ENCODE results near the gene H6PD.
A peak's percentile ranks its signal among the peaks of the same experiment; 100 is the strongest.

Gene H6PD

DNA sequence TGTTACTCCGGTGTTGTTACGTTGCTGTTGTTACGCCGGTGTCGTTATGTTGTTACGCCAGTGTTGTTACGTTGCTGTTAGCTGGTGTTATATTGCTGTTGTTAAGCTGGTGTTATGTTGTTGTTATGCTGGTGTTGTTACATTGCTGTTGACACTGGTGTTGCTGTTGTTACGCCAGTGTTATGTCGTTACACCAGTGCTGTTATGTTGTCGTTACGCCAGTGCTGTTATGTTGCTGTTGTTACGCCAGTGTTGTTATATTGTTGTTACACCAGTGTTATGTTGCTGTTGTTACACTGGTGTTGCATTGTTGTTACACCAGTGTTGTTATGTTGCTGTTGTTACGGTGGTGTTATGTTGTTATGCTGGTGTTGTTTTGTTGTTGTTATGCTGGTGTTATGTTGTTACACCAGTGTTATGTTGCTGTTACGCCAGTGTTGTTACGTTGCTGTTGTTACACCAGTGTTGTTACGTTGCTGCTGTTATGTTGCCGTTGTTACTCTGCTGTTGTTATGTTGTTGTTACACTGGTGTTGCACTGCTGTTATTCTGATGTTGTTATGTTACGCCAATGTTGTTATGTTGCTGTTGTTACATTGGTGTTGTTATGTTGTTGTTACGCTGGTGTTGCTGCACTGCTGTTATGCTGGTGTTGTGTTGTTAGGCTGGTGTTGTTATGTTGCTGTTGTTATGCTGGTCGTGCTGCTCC, 25.6 kb downstream of the H6PD start:
- no peak for DNase-seq

DNA sequence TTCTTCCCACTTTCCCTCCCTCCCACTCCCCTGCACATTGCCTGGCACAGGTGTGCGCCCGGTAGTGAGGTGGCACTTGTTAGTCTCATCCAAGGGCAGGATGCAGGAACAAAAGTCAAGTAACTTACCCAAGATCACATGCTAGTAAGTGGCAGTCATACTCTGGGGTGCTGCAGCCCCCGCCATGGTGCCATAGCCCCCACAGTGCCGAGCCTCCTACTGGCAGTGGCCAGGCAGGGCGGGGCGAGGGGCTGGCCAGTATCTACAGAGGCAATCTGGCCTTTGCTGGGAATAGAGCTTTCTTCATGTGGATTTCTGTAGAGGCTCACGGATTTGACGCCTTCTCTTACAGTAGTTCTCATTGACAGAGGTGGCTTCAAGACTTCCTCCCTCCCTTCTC, 26.9 kb downstream of the H6PD start:
- no peak for DNase-seq

DNA sequence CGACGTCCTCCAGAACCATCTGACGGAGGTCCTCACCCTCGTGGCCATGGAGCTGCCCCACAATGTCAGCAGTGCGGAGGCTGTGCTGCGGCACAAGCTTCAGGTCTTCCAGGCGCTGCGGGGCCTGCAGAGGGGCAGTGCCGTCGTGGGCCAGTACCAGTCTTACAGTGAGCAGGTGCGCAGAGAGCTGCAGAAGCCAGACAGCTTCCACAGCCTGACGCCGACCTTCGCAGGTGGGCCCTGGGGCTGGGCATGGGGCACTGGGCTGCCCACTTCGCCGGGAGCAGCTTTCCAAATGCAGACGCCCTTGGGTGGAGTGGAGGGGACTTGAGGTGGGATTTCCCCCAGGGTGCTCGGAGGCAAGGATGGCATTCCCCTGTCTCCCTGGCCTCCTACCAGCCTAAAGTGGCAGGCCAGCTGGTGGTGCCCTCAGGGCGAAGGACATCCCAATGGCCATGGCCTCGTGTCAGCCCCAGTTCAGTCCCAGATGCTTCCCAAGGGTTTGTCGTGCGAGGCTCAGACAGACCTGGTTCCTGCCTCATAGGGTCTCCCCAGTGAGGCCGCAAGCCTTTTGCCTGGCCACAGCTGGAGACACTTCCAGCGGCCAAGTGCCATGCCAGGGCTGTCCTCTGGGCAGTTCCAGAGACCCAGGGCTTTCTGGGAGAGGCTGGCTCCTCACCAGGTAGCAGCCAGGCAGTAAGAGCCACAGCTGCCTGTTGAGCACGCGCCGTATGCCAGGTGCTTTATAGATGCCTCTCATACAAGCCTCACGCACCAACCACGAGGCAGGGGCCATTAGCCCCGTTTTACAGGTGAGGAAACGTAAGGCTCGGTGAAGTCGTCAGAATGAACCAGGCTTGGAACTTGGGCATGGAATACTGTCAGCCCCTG, 27.8 kb downstream of the H6PD start:
- DNase-seq = no peak

DNA sequence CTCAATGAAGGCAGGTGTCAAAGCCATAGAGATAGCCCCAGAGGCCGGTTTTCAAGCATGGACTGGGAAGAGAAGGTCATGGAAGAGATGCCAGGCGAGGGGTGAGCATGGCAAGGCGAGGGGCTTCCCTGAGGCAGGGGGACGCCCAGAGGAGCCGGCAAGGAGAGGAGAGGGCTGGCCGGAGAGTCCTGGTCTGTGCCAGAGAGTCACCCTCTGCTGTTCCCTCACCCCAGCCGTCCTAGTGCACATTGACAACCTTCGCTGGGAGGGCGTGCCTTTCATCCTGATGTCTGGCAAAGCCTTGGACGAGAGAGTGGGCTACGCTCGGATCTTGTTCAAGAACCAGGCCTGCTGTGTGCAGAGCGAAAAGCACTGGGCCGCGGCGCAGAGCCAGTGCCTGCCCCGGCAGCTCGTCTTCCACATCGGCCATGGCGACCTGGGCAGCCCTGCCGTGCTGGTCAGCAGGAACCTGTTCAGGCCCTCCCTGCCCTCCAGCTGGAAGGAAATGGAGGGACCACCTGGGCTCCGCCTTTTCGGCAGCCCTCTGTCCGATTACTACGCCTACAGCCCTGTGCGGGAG, 28.8 kb downstream of the H6PD start:
- no peak for DNase-seq

DNA sequence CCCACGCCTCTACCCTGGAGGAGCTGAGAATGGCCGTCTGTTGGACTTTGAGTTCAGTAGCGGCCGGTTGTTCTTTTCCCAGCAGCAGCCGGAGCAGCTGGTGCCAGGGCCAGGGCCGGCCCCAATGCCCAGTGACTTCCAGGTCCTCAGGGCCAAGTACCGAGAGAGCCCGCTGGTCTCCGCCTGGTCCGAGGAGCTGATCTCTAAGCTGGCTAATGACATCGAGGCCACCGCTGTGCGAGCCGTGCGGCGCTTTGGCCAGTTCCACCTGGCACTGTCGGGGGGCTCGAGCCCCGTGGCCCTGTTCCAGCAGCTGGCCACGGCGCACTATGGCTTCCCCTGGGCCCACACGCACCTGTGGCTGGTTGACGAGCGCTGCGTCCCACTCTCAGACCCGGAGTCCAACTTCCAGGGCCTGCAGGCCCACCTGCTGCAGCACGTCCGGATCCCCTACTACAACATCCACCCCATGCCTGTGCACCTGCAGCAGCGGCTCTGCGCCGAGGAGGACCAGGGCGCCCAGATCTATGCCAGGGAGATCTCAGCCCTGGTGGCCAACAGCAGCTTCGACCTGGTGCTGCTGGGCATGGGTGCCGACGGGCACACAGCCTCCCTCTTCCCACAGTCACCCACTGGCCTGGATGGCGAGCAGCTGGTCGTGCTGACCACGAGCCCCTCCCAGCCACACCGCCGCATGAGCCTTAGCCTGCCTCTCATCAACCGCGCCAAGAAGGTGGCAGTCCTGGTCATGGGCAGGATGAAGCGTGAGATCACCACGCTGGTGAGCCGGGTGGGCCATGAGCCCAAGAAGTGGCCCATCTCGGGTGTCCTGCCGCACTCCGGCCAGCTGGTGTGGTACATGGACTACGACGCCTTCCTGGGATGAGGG, 29.7 kb downstream of the H6PD start:
- no peak for DNase-seq

DNA sequence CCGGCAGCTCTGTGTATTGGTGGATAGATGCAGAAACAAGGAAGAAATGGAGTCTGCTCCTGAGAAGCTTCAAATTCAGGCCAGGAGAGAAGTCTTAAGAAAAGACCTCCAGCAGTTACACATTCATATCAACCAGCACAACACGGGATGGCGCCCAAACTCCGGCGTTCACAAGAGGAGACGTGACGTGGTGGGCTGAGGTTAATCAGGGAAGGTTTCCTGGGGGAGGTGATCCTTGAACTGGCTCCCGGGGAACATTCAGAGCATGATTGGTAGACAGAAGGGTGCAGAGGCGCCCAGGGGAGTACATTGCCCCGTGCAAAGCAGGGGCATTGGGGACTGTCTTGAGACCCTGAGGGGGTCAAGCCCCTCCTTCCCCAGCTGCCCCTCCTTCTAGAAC, 30.5 kb downstream of the H6PD start:
- DNase-seq = no peak

DNA sequence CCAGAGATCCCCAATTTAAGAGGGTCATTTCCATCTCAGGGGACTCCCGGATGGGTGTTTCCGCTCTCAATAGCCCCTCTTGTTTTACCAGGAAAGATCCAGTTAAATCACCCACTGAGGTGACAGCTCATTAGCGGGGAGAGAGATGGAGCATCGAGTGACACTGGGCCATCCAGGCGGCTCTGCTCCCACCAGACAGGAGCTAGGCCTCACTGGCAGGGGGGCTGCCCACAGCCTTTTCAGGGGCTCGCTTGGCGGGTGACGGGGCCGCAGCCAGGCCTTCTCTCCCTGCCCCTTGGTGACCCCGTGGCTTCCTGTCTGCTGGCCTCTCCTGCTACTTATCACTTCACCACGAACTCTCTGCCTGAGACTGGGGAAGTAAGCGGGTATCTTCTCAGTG, 31.4 kb downstream of the H6PD start:
- DNase-seq = no peak

DNA sequence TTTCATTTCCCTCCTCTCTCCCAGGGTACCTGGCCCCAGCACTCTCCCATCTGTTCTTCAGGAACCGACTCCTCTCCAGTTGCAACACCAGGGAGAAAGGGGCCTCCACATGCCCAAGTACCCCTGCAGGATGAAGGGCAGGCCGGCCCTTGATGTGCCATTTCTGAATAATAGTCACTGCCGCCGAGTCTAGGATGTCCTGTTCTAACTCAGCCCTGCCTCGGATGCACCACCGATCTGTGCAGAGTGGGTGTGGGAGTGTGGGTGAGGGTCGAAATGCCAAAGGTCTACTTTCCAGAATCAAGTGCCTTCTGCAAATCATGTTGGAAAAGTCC, 32.7 kb downstream of the H6PD start:
- no peak for DNase-seq

DNA sequence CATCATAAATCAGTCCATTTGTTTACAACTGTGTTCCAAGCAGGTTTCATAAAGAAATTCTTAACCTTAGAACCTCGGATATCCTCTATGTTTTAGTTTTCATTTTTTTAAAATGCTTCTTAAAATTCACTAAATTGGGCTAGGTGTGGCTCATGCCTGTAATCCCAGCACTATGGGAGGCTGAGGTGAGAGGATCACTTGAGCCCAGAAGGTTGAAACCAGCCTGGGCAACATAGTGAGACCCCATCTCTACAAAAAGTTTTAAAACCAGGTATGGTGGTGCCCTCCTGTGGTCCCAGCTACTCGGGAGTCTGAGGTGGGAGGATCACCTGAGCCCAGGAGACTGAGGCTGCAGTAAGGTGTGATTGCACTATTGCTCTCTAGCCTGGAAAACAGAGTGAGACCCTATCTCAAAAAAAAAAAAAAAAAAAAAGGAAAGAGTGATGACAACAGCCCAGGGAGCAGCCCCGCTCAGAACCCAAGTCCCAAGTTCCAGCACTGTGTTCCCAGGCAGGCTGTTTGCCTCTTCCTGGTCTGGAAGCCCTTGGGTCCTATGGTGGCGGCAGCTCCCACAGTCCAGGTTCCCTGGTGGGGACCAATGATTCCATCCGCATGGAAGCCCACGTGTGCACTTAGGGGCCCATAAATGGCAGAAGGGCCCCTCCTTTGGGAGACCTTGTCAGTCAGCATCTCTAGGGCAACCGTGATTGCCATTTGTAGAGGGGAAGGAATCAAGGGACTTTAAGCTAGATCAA, 33.4 kb downstream of the H6PD start:
- no peak for DNase-seq

DNA sequence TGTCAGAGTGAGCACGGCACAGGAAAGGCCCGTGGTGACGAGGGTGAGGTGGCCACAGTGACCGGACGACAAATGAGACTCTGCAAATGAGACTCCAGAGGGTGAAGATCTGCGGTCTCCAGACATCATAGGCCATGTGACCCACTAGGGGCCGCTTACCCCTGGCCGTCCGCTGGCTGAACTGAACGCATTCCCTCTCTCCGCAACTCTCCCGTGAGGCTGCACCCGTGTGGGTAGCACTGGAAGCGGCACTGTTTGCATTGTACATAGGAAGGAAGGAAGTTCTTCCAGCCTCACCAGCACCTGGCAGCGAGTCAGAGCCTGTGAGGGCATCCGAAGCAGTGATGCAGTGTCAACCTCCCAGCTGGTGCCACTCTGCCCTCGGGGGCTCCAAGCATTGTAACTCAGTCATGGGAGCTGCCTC, 34.5 kb downstream of the H6PD start:
- no peak for DNase-seq

DNA sequence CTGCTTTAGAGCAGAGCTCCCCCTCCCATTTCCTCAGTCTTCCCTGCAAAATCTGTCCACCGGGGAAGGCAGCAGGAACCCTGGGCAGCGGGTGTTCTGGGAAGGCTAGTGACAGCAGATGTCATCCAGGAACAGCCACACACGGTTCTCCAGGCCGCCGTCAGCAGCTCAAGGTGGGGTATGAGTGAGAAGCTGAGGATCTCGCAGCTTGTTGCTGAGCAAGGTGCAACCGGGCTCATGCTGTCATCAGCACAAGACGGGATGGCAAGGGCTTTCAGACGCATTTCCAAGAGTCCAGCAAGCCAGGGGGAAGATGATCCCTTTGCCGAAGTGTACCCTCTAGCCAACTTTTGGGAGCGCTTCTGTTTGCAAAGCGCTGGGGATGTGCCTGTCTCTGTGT, 35.1 kb downstream of the H6PD start:
- DNase-seq = no peak

DNA sequence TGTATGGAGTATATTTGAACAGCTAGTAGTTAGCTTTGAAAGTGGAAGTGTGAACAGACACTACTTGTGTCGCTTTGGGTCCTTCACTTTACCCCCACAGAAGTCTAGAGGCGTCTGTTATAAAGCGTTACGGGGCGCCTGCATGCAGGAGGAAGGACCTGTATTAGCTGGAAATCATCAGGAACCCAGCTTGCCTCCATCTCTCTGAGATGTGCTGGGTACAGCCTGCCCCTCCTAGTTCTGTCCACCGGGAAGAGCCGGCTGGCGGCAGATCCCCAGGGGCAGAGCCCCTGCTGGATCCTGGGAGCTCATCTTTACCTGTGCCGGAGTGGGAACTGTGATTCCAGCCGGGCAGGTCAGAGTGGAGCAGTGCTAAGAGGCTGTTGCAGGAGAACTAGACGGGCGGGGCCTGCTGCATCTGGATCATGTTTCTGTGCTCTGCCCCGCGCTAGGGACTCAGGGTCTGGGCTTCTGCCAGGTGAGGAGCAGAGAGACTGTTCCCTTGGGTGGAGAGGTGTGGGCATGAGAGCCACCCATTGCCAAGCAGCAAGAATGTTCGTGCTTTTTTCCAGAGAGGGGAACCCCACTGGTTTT, 35.8 kb downstream of the H6PD start:
- no peak for DNase-seq

DNA sequence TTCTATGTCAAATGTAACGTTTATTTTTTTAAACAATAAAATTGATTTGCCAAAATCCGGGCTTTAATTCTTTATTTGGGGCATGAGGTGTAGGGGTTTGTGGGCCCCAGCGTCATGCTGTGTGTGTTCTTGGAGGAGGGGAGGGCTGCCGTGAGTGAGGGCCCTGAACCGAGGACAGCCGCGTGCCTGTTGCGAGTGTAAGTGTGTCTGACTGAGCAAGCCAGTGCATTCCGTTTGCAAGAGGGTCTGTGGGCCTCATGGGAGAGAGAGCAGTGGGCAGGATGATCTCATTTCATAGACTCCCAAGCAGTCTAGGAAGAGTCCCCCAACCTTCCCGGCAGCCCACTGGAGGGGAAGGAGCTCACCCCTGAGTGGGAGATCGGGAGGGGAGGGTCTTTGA, 36.7 kb downstream of the H6PD start:
- DNase-seq = no peak

DNA sequence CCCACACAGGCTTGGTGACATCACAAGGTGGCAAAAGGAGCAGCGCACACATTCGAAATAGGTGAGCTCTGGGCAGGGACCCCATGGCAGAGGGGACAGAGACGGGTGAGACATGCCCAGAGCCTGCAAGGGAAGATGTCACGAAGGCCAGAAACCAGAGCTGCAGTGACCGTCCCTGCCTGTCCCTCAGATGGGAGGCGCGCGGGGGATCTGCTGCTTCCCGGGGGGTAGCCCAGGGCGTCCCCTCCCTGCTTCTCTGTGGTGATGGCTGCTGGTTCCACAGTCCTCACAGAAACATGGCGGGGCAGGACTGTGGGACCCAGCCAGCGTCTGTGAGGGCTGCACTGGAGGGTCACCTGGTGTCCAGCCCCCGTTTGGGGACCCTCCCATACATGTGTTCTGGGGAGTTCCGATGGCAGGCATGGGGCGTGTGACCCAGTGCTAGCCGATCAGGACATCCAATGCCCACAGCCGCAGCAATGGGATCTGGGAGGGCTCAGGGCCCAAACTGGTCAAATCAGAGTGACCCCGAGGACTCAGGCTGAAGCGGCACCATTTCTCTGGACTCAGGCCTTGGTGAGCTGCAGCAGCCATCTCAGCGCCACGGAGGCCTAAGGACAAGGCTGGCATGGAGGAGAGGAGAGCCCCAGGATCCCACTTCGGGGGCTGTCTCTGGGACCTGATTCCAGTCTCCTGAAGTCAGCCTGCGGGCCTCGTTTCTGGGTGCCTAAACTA, 37.5 kb downstream of the H6PD start:
- DNase-seq = no peak

DNA sequence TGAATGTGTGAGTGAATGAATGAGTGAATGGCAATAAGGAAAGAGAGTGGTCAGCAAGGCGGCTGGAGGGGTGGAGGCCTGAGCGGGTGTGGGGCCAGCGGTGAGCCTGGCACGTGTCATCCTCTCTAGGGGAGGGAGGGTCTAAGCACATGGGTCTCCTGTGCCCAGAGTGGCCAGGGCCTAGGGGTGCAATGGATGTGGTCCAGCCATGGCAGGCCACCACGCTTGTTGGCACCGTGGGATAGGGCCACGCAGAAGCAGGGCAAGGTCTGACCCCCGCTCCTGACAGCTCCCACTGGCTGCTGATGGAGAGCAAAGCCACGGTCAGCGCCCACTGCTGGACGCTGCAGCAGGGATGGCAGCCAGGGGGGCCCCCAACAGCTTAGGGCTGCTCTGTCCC, 38.6 kb downstream of the H6PD start:
- DNase-seq = no peak

DNA sequence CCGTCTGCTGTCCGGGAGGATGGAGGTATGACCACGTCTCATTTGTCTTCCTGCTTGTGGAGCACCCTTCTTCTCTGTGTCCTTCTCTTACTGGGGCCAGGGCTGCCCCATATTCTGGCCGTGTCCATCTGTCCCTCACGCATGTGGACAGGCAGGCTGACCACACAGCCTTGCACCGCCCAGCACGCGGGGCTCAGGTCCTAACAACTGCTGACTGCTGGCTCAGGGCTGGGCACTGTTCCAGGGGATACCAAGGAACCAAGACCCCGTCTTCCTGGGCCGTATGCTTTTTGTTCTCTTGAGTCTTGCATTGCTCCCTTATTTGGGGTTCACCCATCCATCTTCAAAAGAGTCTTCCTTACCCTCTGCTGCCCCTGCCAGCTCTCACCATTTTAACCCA, 40.6 kb downstream of the H6PD start:
- DNase-seq = no peak

DNA sequence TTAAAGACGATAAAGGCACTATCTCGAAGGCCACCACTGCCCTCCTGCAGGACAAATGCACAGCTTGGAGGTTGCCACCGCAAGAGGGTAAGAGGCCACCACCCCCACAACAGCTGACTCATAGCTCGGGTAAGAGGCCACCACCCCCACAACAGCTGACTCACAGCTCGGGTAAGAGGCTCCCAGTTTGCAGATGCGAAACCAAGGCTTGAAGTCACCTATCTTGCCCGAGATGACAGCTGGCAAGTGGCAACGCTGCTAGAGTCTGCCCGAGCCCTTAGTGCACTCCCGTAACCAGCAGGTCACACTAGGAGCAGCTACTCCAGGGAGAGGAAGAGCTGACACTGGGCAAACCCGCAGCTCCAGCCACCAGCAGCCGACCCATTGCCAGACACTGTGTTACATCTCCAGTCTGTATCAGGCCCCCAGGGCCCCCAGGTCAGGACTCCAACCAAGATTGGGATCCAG, 41.0 kb downstream of the H6PD start:
- DNase-seq = peak; percentile 76

DNA sequence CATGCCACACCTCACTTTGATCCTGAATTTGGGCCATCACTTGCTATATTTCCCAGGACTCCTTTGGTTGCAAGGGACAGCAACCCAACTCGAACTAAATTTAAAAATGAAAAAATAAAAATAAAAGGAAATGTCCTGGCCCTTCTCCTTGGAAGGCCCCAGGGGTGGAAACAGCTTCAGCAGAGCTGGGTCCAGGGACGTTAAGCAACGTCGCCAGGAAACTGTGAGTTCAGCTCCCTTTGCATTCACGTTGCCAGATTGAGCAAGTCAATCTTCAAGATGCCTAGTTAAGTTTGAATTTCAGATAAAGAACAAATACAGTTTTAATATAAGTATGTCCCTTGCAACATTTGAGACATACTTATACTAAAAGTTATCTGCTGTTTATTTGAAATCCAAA, 43.5 kb downstream of the H6PD start:
- DNase-seq = no peak

DNA sequence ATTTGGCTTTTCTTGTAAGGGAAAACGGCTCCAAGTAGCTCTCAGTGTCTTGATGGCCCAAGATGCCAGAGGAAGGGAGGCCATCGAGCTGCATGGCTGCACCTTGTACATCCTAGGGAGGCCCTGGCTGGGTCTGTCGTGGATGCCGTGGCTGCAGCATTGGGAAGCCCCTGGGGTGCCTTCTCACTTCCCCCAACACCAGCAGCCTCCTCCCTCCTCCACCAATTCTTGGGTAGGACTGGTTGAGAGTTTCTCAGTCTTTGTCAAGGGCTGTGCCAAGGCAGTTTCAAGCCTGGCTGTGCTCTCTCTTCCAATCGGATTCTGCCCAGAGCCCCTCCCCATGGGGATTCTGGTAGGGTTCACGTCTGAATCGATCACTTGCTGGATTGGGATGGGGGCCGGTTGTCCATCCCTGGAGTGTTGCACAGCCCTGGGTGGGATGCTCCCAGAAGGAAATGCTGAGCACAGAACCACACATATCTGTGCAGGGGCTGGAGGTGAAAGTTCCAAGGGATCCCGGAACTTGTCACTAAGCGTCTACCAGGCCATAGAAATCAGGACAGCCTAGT, 44.1 kb downstream of the H6PD start:
- DNase-seq = no peak

DNA sequence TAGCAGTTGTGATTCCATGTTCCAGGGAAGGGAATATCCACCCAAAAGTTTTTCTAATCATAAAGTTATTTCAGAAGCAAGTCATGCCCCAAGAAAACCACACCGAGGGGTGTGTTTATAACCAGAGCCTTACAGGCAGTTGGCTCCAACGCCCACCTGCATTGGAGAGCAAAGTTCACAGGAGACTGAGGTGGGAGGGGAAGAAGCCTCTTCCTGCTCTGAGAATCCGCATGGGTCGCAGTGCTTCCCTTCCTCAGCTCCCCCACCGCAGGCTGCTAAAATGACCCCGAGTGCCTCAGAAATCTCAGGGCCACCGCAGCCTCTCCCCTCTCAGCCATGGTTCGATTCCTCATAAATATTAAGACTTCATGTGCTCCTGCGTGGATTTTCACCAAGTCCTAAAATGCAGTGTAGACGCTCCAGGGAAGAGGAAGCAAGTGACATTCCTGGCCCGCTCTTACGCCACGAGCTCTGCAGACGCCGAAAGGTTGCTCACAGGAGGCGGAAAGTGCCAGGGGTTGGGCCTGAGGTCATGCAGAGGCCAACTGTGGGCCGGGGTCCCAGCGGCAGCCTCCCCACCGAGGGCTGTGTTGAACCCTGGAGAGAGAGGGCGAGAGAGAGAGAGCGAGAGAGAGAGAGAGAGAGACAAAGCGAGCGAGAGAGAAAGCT, 44.7 kb downstream of the H6PD start:
- DNase-seq = no peak
